ENCODE measurements around the gene CTBP2.

- no peak for TF ChIP-seq RAD21 (IDR thresholded peaks at IDR 0.05; ENCODE audit: low read depth)
- TF ChIP-seq, protein P1, sequence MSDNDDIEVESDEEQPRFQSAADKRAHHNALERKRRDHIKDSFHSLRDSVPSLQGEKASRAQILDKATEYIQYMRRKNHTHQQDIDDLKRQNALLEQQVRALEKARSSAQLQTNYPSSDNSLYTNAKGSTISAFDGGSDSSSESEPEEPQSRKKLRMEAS (IDR thresholded peaks at IDR 0.05): no peak
- no peak for TF ChIP-seq YY1 (IDR thresholded peaks at IDR 0.05; ENCODE audit: low read depth)
- no peak for TF ChIP-seq EP300 (IDR thresholded peaks at IDR 0.05; ENCODE audit: borderline replicate concordance)
- no peak for TF ChIP-seq TAF1 (IDR thresholded peaks at IDR 0.05; ENCODE audit: low read depth)
- TF ChIP-seq, protein P2, sequence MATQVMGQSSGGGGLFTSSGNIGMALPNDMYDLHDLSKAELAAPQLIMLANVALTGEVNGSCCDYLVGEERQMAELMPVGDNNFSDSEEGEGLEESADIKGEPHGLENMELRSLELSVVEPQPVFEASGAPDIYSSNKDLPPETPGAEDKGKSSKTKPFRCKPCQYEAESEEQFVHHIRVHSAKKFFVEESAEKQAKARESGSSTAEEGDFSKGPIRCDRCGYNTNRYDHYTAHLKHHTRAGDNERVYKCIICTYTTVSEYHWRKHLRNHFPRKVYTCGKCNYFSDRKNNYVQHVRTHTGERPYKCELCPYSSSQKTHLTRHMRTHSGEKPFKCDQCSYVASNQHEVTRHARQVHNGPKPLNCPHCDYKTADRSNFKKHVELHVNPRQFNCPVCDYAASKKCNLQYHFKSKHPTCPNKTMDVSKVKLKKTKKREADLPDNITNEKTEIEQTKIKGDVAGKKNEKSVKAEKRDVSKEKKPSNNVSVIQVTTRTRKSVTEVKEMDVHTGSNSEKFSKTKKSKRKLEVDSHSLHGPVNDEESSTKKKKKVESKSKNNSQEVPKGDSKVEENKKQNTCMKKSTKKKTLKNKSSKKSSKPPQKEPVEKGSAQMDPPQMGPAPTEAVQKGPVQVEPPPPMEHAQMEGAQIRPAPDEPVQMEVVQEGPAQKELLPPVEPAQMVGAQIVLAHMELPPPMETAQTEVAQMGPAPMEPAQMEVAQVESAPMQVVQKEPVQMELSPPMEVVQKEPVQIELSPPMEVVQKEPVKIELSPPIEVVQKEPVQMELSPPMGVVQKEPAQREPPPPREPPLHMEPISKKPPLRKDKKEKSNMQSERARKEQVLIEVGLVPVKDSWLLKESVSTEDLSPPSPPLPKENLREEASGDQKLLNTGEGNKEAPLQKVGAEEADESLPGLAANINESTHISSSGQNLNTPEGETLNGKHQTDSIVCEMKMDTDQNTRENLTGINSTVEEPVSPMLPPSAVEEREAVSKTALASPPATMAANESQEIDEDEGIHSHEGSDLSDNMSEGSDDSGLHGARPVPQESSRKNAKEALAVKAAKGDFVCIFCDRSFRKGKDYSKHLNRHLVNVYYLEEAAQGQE (IDR thresholded peaks at IDR 0.05; ENCODE audit: low read depth): no peak
- TF ChIP-seq FOXM1 (IDR thresholded peaks at IDR 0.05; ENCODE audit: borderline replicate concordance, low read depth): no peak
- TF ChIP-seq NFIC (IDR thresholded peaks at IDR 0.05): no peak
These were observed 53.8 kb downstream of the CTBP2 start for GRCh38 chr10:125106586-125106985.

All from Ishikawa (cell line).